Ovary (tissue), 9 donors: ENCODE data around the gene CPED1. TPM values are rescaled to one million over a fixed set of nuclear protein-coding genes. Genes with fewer than 3 reads are reported as not detected.

Experiments
- DNase-seq, 5 donors: peaks; one replicate each; pipeline ENCODE4 v3.0.0-alpha.2; 2019 to 2020
- H3K27ac ChIP-seq, 2 donors: fragments of 200-600 bp; one replicate each; pipeline versions ENCODE4 v1.5.1 to v1.8.0; 2019 to 2022
- H3K27me3 ChIP-seq: fragments of 200-600 bp; one replicate; pipeline ENCODE4 v1.8.0; 2022
- H3K36me3 ChIP-seq: fragments of 200-600 bp; sonication (generic); one replicate; pipeline ENCODE4 v1.5.1; 2019
- H3K4me1 ChIP-seq: one replicate; pipeline ENCODE4 v1.8.1; 2013; ENCODE audit warnings: mild to moderate bottlenecking, moderate library complexity; ENCODE audit not compliant: insufficient read depth
- H3K4me3 ChIP-seq: fragments of 200-600 bp; sonication (generic); one replicate; pipeline ENCODE4 v1.5.1; 2017
- H3K9me3 ChIP-seq, 2 donors: fragments of 200-600 bp in 1 of 2; sonication (generic) in 1 of 2; one replicate each; pipeline versions ENCODE4 v1.5.1 to v1.8.1; 2013 to 2019; ENCODE audit warnings: mild to moderate bottlenecking in 1 of 2, moderate library complexity in 1 of 2
- EP300 ChIP-seq: sonication (generic); formaldehyde crosslinking; IDR thresholded peaks from one replicate; pipeline ENCODE4 v1.6.1; 2017; ENCODE audit warnings: antibody characterized with exemption
- POLR2A ChIP-seq: fragments of 450-650 bp; IDR thresholded peaks from one replicate; pipeline ENCODE4 v1.6.1; 2017; ENCODE audit warnings: antibody characterized with exemption, mild to moderate bottlenecking, moderate library complexity
- WGBS, 3 donors: extraction: QIAGEN DNeasy Blood & Tissue Kit in 1 of 3; methylation state at CpG; one replicate each; pipeline versions ENCODE4 v1.1.5 to v1.1.7; 2013 to 2017; 5-methylcytosine and 5-hydroxymethylcytosine counted together
- intact Hi-C, 4 donors: fragments of 100-400 bp; cut with DNase I; formaldehyde crosslinking; loops; one replicate each; pipeline versions ENCODE4 v1.11.0 to v1.15.1; 2022 to 2023
- polyA plus RNA-seq, 2 donors: library from polyadenylated mRNA; stranded (reverse); fragments of 200-250 nt in 1 of 2; fragments of 350-450 nt in 1 of 2; fragmentation: Illumina TruSeq in 1 of 2; extraction: RNeasy Lipid Tissue Mini Kit (QIAGEN cat#74804) in 1 of 2; gene quantifications; one replicate each; pipeline ENCODE4 v1.2.3, GENCODE V29; 2013 to 2014
- total RNA-seq, 7 donors: library from RNA; depleted of rRNA in 2 of 7; stranded (reverse); fragments of >200 nt in 2 of 7; fragmentation: NEBNext Ultra II Directional in 3 of 7; extraction: Animal tissue kit (Norgen Biotek cat#: 25700) in 3 of 7; gene quantifications; one replicate each; pipeline versions ENCODE4 v1.1.0 to v1.2.4, GENCODE V29; 2016 to 2023
- TF ChIP-seq, protein P1 (sequence below), 3 donors: fragments of 450-650 bp in 2 of 3; fragments of 200-600 bp in 1 of 3; IDR thresholded peaks; one replicate each; pipeline versions ENCODE4 v1.5.1 to v1.8.0; 2016 to 2022; ENCODE audit warnings: antibody characterized with exemption in 3 of 3, mild to moderate bottlenecking in 1 of 3
- donor health status: DM: no; HTN: no; CAD: no; lungs with moderate emphysema.
- donor health status: DM: no; HTN: no; CAD: no.
- donor health status: Bipolar disorder and iron deficiency.
- donor health status: DM: yes; HTN: yes; CAD: no.
- donor health status: DM: no; HTN: no; CAD: no.
- donor health status: DM: yes; HTN: yes; CAD: no.

The CPED1 gene
- total and polyA plus RNA-seq, 9 donors = 42.1 to 127 (median 88.8) TPM

DNA sequence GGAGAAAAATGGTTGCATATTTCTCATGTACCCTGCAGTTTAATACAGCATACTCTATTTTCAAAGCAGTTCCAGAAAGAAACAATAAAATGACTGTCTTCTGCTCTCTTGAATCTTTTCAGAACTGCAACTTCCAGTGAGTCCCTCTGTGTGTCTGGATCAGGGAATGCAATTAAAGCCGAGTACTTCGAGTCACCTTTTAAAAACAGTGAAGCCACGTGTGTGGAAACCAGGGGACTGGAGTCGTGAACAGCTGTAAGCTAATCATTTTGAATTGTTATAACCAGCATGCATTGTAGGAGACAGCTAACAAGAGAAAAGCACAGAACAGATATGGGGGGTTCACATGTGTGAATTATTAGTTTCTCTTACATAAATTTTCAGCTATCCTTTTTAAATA lies 109.1 kb downstream of the CPED1 start:
- intact Hi-C loops = no loop called here
- Histone ChIP-seq H3K27ac (no peak overlapping the region), H3K27me3 (no peaks in the 10 kb centered on the region), H3K9me3 (no peaks in the 10 kb centered on the region), H3K36me3 (no peaks in the 10 kb centered on the region), H3K4me1 (peaks cover 2% of the 10 kb centered on the region), H3K4me3 (no peak overlapping the region)
- TF ChIP-seq EP300 (no peak), POLR2A (no peak)
- TF ChIP-seq, protein P1, sequence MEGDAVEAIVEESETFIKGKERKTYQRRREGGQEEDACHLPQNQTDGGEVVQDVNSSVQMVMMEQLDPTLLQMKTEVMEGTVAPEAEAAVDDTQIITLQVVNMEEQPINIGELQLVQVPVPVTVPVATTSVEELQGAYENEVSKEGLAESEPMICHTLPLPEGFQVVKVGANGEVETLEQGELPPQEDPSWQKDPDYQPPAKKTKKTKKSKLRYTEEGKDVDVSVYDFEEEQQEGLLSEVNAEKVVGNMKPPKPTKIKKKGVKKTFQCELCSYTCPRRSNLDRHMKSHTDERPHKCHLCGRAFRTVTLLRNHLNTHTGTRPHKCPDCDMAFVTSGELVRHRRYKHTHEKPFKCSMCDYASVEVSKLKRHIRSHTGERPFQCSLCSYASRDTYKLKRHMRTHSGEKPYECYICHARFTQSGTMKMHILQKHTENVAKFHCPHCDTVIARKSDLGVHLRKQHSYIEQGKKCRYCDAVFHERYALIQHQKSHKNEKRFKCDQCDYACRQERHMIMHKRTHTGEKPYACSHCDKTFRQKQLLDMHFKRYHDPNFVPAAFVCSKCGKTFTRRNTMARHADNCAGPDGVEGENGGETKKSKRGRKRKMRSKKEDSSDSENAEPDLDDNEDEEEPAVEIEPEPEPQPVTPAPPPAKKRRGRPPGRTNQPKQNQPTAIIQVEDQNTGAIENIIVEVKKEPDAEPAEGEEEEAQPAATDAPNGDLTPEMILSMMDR (IDR thresholded peaks at IDR 0.05) = no peak
- WGBS, 3 donors = 62 to 70% (median 69%) methylated on average over 4 of the region's 4 CpGs
- DNase-seq = no peak

DNA sequence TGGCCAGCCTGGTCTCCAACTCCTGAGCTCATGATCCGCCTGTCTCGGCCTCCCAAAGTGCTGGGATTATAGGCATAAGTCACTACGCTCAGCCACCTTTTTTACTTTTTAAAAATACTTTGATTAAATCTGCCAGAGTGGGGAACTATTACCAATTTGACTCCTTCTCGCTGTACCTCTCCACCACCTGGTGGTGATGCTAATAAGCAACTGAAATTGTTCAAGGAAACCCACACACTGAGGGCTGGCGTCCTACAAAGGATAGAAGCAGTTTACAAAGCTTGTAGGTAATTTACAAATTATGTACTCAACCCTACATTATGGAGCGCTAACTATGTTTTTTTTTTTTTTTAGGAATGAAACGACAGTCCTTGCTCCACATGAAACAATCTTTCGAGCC lies 111.1 kb downstream of the CPED1 start:
- WGBS, 3 donors = 95 to 96% (median 95%) methylated on average over 8 of the region's 8 CpGs

DNA sequence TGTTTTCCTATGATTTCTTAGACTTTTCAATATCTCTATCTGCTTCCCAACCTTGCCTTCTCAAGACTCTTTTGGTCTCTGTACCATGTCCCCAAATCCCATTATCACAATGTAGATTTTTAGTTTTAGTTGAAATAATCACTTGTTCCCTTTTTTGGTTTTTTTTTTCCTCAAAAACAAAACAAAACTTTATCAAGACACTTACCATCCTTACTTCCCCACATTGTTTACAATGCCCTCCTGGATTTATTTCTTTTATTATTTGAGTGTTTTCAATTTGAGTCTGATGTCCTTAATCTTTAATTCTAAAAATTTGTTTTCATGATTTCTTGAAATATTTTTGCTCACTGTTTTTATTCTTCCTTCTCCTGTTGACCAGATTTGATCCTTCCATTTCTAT lies 112.6 kb downstream of the CPED1 start:
- no peak overlapping the region for H3K27ac ChIP-seq
- intact Hi-C loops = loop anchor here in 1 of 4 donors (5.0 kb wide), 1 partner anchor 114 kb away; the partner anchor contains the start of gene CPED1
- H3K36me3 ChIP-seq = no peaks in the 10 kb centered on the region
- no peak for DNase-seq
- no peaks in the 10 kb centered on the region for H3K4me1 ChIP-seq
- no peak overlapping the region for H3K4me3 ChIP-seq
- H3K9me3 ChIP-seq = no peaks in the 10 kb centered on the region
- TF ChIP-seq POLR2A = no peak
- TF ChIP-seq, protein P1 (IDR thresholded peaks at IDR 0.05) = no peak
- TF ChIP-seq EP300 = no peak
- H3K27me3 ChIP-seq = no peaks in the 10 kb centered on the region

More for the DNA sequence above, 111.1 kb downstream of the CPED1 start:
- Histone ChIP-seq H3K27me3 (no peaks in the 10 kb centered on the region), H3K27ac (no peak overlapping the region), H3K9me3 (no peaks in the 10 kb centered on the region), H3K4me3 (no peak overlapping the region), H3K36me3 (no peaks in the 10 kb centered on the region), H3K4me1 (no peaks in the 10 kb centered on the region)
- intact Hi-C loops = no loop called here
- no peak for DNase-seq
- TF ChIP-seq EP300 (no peak), POLR2A (no peak)
- TF ChIP-seq, protein P1 (IDR thresholded peaks at IDR 0.05) = no peak

DNA sequence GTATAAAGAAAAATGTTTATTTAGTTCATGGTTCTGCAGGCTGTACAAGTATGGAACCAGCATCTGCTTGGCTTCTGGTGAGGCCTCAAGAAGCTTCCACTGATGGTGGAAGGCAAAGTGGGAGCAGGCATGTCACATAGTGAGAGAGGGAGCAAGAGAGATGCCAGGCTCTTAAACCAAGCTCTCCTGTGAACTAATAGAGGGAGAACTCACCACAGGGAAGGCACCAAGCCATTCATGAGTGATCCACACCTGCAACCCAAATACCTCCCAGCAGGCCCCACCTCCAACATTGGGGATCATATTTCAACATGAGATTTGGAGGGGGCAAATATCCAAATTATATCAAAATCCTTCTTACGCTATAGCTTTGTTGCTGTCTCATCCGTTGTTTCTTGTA lies 113.1 kb downstream of the CPED1 start:
- 97 to 99% (median 98%) methylated on average over 2 of the region's 2 CpGs for WGBS, 3 donors
- intact Hi-C loops = loop anchor here in 1 of 4 donors (5.0 kb wide), 1 partner anchor 114 kb away; the partner anchor contains the start of gene CPED1
- H3K27me3 ChIP-seq = no peaks in the 10 kb centered on the region
- DNase-seq = no peak
- TF ChIP-seq EP300 (no peak), POLR2A (no peak)
- TF ChIP-seq, protein P1 (IDR thresholded peaks at IDR 0.05) = no peak
- H3K4me1 ChIP-seq = no peaks in the 10 kb centered on the region
- no peaks in the 10 kb centered on the region for H3K36me3 ChIP-seq
- no peak overlapping the region for H3K27ac ChIP-seq
- H3K4me3 ChIP-seq = no peak overlapping the region
- H3K9me3 ChIP-seq = no peaks in the 10 kb centered on the region
